MM.1S (cell line): ENCODE measurements around the gene MAP3K12.

Source experiments
- EZH2phosphoT487 ChIP-seq: fragments of 300-600 bp; sonication (generic); IDR thresholded peaks from 2 replicates; pipeline ENCODE4 v1.6.1; 2018; ENCODE audit warnings: antibody characterized with exemption, low read length
- TF ChIP-seq, protein P1 (sequence below): fragments of 300-600 bp; sonication (generic); IDR thresholded peaks from 2 replicates; pipeline ENCODE4 v1.5.1; 2016; ENCODE audit warnings: antibody characterized with exemption, low read length, mixed read lengths

DNA sequence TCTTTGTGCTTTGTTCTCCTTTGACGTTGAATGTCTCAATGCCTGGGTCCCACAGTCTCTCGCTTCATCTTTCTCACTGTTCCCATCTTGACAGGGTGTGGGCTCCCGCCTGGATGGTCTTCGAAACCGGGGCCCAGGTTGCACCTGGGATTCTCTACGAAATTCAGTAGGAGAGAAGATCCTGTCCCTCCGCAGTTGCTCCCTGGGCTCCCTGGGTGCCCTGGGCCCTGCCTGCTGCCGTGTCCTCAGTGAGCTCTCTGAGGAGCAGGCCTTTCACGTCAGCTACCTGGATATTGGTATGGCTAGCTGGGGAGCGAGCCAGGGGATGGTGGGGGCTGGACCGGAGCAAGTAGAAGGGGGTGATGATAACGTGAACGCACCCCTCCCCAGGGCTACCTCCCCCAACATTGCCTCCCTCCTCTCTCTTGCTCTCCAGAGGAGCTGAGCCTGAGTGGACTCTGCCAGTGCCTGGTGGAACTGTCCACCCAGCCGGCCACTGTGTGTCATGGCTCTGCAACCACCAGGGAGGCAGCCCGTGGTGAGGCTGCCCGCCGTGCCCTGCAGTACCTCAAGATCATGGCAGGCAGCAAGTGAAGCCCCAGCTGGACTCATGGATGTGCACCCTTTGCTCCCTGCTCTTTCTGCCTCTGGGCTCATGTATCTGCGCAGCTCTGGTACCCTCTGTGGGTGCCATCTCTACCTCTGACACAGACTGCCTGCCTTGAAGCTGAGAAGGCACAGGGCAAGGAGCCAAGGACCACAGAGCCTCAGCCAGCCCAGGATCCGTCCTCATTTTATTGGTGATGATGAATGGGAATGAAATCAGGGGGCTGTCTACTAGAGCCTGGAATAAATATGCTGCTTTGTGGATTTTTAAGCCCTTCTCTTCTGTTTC, 6.5 kb upstream of the MAP3K12 start:
- TF ChIP-seq, protein P1, sequence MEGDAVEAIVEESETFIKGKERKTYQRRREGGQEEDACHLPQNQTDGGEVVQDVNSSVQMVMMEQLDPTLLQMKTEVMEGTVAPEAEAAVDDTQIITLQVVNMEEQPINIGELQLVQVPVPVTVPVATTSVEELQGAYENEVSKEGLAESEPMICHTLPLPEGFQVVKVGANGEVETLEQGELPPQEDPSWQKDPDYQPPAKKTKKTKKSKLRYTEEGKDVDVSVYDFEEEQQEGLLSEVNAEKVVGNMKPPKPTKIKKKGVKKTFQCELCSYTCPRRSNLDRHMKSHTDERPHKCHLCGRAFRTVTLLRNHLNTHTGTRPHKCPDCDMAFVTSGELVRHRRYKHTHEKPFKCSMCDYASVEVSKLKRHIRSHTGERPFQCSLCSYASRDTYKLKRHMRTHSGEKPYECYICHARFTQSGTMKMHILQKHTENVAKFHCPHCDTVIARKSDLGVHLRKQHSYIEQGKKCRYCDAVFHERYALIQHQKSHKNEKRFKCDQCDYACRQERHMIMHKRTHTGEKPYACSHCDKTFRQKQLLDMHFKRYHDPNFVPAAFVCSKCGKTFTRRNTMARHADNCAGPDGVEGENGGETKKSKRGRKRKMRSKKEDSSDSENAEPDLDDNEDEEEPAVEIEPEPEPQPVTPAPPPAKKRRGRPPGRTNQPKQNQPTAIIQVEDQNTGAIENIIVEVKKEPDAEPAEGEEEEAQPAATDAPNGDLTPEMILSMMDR: no peak
- no peak for TF ChIP-seq EZH2phosphoT487
